ENCODE data around the gene IL17REL. TPM values are rescaled to one million over a fixed set of nuclear protein-coding genes. Genes with fewer than 3 reads are reported as not detected.

Gene IL17REL
- total RNA-seq, 1 donor from 2014 or later = not detected

DNA sequence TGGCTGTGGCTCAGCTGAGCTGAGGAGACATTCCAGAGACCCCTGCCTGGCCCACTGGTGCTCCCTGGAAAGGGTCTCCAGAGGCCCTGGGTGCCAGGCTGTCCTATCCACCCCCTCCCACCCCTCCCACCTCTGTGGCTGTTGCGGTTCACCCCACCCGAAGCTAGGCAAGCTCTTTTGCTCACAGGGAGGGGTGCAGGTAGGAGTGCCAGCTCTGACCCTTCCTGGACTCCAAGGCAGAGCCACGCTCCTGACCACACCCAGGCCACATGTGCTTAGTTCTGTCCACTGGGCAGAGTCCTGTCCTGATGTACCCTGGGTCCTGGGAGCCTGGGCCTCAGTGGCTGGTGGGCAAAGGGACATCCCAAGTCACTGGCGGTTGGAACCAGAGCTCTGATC, 16.4 kb downstream of the IL17REL start:
- no peak overlapping the region for H3K4me3 ChIP-seq (ENCODE audit: low read depth, low read length)
- DNase-seq (ENCODE audit: low read depth) = no peak
- TF ChIP-seq, protein P1, sequence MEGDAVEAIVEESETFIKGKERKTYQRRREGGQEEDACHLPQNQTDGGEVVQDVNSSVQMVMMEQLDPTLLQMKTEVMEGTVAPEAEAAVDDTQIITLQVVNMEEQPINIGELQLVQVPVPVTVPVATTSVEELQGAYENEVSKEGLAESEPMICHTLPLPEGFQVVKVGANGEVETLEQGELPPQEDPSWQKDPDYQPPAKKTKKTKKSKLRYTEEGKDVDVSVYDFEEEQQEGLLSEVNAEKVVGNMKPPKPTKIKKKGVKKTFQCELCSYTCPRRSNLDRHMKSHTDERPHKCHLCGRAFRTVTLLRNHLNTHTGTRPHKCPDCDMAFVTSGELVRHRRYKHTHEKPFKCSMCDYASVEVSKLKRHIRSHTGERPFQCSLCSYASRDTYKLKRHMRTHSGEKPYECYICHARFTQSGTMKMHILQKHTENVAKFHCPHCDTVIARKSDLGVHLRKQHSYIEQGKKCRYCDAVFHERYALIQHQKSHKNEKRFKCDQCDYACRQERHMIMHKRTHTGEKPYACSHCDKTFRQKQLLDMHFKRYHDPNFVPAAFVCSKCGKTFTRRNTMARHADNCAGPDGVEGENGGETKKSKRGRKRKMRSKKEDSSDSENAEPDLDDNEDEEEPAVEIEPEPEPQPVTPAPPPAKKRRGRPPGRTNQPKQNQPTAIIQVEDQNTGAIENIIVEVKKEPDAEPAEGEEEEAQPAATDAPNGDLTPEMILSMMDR (conservative IDR thresholded peaks at IDR 0.05; ENCODE audit: low read depth, low read length) = no peak

DNA sequence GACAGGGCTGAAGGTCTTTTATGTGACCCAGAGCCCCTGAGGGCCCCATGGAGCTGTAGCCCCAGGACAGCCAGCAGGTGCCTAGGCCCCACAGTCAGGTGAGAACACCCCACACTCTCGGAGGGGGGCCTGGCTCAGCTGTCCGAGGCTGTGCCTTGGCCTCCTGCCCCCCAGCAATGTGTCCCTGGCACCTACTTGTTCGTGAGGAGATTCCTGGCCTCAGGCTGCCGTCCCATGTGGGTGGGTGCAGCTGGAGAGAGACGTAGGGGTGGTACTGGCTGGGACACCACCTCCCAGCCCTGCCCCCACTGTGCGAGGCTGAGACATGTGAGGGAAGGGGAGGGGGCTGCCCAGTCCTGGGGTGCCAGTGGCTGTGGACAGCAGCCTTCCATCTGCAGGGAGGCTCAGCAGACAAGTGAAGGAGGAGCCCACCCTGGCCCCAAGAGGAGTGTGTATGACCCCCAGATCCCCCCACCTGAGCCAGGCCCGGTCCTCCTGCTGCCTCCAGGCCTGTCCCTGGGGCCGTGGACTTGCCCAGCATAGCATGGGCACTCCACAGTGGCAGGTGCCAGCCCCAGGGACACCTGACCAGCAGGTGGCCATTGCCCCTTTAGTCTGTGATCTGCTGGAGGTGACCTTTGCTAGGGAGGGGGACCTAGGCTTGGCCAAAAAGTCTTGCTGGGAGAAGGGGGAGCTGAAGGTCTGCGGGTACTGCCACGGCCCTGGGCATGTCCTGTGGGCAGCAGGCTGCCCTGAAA, 17.0 kb downstream of the IL17REL start:
- no peak overlapping the region for H3K4me3 ChIP-seq (ENCODE audit: low read depth, low read length)
- no peak for DNase-seq (ENCODE audit: low read depth)
- TF ChIP-seq, protein P1 (conservative IDR thresholded peaks at IDR 0.05; ENCODE audit: low read depth, low read length) = no peak

DNA sequence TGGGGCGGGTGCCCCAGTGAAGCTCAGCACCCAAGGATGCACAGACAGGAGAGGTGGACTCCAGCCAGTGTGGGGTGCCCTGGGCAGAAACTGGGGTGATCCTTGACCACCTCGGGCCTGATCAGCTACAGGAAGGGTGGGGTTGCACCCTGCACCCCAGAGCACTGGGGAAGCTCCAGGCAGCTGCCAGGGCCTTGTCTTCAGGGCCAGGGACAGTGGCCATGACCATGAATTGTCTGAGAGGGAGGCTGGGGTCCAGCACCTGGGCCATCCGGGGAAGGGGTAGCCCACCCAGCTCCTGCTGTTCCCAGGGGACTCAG, 17.6 kb downstream of the IL17REL start:
- no peak overlapping the region for H3K4me3 ChIP-seq (ENCODE audit: low read depth, low read length)
- DNase-seq (ENCODE audit: low read depth) = no peak
- TF ChIP-seq, protein P1 (conservative IDR thresholded peaks at IDR 0.05; ENCODE audit: low read depth, low read length) = no peak

DNA sequence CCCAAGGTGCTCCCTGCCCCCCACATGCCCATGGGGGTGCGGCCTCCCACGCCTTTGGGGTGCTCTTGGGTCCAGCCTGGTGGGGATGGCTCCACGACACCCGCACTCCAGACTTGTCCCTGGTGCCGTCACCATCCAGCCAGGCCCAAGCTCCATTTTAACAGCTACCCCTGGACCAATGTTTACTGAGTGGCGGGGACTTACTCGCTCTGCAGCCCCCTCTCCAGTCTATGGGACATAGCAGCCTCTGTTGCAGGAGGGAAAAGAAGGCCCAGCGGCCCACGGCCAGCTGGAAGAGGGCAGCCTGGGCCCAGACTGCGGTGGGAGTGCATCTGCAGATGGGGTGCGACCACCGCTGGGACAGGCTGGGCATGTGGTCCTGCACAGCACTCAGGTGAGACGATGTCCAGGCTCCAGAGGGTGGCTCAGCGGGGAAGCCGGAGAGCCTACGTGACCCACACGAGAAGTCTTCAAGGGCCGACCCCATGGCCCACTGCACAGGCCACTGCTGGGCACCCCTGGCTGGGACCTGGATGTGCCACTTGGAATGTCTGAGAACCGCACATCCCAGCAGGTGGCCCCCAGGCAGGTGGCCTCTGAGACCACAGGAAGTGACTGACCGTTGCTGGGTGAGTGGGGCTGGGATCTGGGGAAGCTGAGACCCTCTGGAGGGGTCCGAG, 18.1 kb downstream of the IL17REL start:
- TF ChIP-seq, protein P1 (conservative IDR thresholded peaks at IDR 0.05; ENCODE audit: low read depth, low read length) = no peak
- H3K4me3 ChIP-seq (ENCODE audit: low read depth, low read length) = no peak overlapping the region
- no peak for DNase-seq (ENCODE audit: low read depth)

DNA sequence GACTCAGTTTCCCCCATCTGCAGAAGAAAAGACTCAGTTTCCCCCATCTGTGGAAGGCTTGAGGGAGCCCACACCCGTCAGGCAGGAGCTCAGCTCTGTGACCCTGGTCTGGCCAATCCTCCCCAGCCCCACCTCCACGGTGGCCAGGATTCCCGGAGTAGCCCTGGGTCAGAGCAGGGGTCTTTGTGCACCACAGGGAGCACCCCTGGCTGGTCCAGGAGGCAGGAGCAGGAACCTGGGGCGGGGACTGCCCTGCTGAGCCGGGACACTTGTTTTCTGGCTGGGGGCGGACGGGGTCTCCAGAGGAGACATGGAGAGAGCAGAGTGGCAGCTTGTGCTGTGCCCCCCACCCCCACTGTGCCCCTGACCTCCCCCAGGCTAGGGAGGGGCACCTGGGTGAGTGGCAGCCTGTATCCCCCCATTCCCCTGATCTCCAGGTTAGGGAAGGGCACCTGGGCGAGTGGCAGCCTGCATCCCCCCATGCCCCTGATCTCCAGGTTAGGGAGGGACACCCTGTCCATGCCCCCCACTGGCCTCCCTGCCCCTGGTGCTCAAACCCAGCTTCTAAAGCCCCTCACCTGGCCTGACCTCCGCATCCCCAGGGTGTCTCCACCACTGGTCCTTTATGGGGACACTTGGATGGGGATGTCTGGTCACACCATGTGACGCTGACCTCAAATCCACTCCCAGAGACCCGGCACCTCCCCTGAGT, 18.8 kb downstream of the IL17REL start:
- no peak for DNase-seq (ENCODE audit: low read depth)
- H3K4me3 ChIP-seq (ENCODE audit: low read depth, low read length) = no peak overlapping the region
- TF ChIP-seq, protein P1 (conservative IDR thresholded peaks at IDR 0.05; ENCODE audit: low read depth, low read length) = no peak

DNA sequence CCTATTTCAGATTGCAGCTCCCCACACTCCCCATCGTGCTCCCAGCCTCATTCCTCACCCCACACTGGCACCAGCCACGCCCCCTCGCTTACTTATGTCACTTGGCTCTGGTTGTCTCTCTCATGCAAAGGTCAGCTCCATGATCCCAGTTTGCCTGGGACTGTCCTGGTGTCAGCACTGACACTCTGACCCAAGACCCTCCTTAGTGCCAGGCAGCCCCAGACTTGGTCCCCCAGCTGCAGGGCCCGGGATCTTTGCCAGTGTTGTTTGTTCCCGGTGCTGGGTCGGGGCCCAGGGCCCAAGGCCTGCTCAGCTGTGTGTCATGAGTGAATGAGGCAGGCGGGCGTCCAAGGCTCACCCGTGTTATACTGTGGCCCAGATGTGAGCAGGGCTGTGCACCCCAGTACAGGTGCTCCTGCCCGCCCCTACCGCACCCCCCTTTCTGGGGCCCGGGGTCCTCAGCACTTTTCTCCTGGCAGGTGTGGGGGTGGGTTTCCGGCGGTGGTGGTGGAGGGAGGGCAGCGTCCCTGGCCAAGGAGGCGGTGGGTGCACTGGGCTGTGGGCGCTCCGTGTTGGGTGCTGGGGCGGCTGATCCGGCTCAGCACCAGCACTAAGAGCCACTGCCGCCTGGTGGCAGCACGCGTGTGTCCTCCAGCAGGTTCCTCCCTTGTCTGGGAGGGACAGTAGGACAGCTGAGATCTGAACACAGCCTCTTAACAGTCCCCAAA, 19.5 kb downstream of the IL17REL start:
- H3K4me3 ChIP-seq (ENCODE audit: low read depth, low read length) = no peak overlapping the region
- no peak for DNase-seq (ENCODE audit: low read depth)
- TF ChIP-seq, protein P1 (conservative IDR thresholded peaks at IDR 0.05; ENCODE audit: low read depth, low read length) = peak; percentile 63
